HG03469 (cell line): Measurements from ENCODE around the gene LSAMP.
A peak's percentile ranks its signal among the peaks of the same experiment; 100 is the strongest.
"Not testable (repeated sequence)": the region's sequence is repeated elsewhere in the genome, so short reads cannot be mapped to it uniquely, and the experiment has no call there.

Experiments used
- ATAC-seq: cut with Tn5 transposase; IDR thresholded peaks from one replicate; pipeline ENCODE4 v1.9.1; 2021; ENCODE audit warnings: mild to moderate bottlenecking, moderate library complexity, moderate number of reproducible peaks; ENCODE audit not compliant: unreplicated experiment

LSAMP gene

DNA sequence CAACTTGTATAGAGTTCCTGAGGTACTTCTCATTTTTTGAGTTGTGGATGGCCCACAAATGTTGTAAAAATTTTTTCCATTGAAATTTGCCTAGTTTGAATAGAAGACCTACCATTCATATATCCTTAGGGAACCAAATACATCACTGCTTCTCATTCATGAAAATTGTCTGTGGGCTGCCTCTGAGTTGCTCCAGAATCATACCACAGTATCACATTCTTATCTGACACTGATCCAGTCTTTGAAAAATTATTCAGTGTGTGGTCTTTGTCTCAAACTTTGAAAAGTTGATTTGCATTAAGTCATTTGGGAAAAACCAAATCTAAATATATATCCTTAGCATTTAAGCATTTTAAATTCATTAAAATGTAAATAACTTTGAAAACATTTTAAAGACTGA is 321.1 kb downstream of the LSAMP start:
- ATAC-seq = no peak

DNA sequence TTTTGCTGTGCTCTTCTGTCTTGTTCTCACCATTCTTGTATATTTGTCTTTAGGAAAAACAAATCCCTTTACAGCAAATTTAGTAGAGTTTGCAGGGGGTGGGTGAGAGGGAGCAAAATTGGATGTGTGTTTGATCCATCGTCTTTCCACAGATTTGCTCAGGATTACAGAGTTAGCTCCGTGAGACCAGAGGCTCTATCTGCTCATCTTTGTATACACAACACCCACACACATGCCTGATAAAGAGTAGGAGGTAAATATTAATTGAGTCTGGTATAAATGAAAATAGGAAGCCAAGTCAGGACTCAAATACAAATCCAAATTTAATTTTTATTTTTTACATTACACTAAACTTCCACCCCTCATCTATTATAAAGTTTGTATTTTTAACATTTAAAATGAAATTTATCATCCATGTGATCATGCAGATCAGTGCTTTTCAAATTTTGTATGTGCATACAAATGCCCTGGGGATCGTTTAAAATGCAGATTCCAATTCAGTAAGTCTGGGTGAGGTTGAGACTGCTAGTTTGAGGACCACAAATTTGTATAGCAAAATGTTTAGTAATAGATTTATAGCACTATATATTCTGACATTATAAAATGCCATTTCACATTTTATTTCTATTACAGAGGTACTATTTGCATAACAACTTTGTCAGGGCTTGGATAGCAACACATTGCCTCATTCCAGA is 326.7 kb downstream of the LSAMP start:
- no peak for ATAC-seq

DNA sequence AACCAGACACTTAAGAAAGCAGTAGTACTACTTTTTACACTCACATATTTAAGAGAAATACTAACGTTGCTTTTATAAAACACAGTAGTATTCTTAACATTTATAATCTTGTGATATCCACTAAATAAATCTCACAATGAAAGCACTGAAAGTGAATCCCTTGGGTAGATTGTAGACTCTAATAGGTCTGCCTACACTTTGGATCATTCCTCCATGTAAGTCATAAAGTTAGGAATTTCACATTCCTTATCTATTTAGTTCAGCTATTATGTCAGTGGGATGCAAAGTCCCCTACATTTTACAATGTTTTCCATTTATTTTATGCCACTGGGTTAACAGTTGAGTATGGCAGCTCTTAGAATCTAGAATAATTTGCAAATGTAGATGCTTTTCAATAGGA is 330.7 kb downstream of the LSAMP start:
- no peak for ATAC-seq

DNA sequence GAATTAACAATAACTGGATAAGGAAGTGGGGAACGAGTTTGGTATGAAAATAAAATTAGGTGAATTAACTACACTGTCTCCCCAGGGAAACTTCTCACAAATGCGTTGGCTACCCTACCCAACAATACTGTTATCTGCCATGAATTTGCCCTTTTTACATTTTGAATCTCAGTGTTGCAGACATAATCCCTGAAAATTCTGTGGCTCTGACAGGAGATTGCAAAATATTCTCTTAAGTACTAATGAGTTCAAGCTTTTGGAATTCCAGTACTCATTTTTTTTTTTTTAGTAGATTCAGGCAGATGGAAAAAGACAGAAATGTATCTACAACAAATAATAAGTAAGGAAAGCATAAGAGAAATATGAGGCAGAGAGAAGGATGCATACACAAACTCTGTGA is 332.6 kb downstream of the LSAMP start:
- no peak for ATAC-seq

DNA sequence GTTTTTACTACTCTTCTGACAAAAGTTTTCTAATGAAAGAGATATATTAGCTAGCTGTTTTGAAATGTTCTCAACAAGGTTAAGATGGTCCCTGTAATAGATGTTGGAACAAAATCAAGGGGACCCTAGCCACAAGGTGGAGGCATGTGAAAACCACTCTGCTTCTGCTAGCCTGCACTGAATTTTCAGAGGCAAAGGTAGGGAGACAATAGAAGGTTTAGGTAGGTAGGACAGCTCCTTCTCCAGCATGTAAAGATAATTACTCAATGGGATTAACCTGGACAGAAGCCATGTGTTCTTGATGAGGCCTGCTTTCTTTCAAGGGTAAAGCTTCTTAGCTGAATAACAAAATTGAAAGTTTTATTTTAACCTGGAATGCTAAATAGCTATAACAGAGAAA is 333.5 kb downstream of the LSAMP start:
- ATAC-seq = no peak

DNA sequence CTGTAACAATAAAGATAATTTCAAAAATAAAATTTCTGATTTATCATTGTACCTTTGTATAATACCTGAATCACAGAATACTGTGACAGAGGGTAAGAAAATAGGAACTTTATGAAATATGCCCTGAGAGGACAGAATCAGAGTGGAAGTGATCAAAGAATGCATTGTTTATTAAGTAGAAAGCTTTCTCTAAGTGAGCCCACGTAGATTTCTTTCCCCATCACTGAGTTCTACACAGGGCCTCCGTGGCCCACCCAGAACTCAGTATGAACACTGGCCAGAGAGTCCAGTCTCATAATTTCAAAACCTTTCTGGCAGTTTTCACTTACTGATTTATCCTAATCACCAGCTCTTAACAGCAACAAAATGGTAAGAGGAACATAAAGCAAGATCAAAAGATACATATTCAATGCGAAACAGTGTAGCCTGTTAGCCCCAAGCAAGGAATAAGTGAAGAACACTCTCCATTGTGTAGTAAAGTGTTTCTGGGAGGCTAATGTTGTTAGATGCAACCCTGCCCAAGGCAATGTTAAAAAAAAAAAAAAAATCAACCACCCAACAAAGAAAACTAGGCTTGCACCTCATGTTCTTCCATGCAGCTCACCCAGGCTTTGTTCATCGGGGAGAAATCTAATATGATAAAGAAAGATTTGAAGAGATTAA is 341.3 kb downstream of the LSAMP start:
- no peak for ATAC-seq

DNA sequence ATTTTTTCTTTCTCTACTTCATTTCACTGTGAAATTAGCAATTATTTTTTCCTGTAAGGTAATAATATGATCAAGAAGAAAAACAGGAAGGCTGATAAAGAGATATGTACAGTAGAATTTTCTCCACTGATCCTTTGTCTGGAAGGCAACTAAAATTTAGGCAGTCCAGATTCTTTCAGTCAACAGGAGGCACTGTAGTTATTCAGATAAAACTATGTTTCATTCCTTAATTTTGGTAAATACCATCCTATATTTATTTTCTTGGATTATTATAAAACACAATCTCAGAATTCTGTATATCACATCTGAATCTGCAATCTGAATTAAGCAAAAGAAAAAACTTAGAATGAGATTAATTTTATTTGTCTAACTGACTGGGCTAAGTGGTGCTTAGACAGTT is 343.2 kb downstream of the LSAMP start:
- no peak for ATAC-seq

DNA sequence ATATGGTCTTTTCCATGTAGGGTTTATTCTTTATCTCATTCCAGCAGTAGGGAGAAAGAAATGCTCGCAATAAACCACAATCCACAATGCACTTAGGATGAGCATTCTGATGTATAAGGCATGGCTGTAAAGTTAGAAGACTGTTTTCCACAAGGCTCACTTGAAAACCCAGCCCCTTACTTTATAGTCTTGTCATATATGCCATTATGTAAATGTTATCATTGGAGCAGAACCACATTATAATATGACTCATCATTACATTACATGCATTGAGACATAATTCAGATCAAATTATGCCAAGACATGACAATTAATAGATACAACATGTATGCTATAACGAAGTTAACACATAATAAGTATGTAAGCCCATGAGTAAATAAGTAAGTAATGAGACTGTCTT is 348.1 kb downstream of the LSAMP start:
- ATAC-seq = no peak

DNA sequence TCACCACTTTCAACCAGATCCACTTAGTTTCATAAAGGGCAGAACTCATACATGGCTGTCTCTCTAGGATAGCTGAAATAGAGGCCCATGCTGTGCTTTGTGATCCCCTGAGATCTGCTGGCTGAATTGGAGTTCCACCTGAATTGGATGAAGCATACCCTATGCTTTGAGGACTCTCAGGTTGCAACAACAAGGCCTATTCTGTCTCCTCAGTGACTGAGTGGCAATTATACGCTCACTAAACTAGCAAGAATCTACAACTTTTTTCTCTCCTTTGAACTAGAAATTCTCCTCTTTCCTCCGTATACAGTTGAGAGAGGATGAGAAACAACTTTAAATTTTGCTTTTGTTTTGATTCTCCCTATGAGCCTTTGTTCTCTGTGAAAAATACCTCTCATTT is 348.7 kb downstream of the LSAMP start:
- no peak for ATAC-seq

DNA sequence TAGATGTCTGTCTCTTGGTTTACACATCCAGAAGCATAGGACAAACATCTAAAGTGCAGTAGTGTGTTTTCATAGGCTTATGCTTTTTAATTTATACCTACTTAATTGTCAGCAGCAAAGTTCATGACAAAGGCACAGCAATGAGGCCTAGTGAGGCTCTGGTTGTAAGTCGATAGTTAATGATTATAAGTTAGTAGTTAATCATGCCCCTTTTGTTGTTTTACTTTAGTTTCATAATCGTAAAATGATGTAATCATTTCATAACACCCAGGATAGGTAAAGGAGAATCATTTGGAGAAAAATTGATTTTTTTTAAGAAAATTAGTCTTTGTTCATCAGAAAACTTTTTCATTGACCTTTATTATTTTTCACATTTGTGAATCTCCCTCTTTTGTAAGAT is 351.9 kb downstream of the LSAMP start:
- ATAC-seq = no peak

DNA sequence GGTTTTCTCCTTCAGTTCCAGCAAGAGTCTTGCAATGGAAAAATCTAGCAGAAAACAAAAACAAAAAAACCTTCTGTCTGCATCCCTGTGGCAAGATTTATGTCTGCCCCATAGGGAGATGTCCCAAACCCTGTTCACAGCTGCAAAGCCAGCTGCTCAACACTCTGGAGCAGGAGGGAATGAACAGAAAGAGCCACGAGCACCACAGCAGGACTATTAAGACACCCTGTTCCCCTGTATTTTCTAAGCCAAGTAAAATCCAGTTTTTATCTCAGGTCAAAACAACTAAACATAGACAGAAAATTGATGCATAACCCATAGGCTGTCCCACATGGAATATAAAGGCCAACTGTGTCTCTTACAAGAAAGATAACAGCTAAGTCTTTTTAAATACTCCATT is 357.9 kb downstream of the LSAMP start:
- ATAC-seq = no peak

DNA sequence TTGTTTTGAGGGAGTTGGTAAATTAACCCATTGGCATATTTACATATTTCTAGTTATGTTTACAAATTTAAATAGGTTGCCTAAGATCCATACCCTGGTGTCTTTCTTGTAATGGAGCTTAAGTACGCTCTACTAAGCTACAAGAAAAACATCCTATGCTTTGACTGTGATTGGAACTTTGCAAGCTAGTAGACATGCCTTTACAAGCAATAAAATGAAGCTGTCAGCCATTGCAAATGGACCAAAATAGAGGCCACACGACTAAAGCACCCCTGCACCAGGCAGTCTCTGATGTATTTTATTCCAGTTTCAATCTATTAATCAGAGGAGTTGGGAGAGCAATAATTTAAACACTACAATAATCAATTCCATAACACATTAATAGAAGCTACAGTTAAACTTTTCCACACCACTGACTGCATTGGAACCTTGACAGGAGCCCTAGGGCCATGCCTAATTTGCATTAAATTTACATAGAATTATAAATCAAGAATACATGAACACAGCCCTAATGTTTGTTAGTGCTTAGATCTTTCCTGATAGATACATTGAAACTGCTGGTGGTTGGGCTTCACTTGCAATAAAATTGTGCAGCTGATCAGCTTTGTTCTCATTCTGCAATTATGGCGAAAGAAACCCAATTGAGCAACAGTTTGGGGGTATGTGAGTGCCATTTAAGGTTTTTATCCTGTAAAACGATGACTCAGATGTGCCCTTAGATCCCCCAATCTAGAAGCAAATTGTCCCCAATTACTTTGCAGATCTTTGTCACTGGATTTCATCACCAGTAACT is 360.1 kb downstream of the LSAMP start:
- ATAC-seq = no peak

DNA sequence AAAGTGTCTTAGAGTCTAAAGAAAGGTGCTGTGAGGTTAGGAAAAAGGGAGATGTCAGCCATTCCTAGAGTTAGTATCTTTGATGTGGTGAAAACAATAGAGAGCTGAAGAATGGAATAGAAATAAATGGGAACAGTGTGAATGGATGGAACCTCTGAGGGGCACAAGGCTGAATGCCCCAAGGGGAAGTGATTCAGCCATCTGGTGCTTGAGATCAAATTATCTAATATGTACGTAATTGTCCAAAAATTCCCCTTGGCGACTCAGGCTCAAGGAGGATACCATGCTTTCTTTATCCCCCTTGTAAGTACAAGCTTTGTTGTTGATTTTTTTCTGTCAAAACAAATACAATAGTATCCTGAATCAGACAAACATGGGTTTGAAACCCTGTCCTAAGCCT is 361.6 kb downstream of the LSAMP start:
- ATAC-seq = no peak

DNA sequence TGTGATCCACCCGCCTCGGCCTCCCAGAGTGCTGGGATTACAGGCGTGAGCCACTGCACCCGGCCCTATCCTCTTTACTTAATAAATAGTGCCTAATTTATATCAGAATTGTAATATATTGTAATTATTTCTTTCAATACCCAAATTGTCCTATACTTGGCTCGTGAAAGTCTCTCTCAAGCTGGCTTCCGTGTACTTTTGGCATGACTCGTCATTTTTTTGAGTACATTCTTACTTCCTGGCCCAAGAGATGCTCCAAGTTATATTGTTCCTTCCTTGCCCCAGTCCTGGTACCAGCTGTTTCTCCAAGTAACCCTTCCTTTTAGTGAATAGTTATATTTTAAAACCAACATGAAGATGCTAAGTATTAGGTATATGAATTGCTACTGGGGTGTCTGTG is 366.7 kb downstream of the LSAMP start:
- ATAC-seq = no peak

DNA sequence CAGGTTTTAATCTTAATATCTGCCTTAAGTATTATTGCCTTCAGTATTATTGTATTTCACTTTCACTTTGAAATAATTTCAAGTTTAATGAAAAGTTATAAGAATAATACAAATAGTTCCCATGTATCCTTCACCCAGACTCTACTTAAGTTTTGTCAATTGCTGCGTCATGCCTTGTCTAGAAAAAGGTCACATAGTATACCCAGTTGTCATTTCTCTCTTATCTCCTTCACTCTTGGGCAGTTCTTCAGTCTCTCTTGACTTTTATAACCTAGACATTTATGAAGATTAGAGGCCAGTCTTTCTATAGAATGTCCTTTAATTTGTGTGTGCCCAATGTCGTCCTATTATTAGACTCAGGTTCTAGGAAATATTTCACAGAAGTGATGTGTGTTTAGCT is 367.7 kb downstream of the LSAMP start:
- ATAC-seq = no peak

DNA sequence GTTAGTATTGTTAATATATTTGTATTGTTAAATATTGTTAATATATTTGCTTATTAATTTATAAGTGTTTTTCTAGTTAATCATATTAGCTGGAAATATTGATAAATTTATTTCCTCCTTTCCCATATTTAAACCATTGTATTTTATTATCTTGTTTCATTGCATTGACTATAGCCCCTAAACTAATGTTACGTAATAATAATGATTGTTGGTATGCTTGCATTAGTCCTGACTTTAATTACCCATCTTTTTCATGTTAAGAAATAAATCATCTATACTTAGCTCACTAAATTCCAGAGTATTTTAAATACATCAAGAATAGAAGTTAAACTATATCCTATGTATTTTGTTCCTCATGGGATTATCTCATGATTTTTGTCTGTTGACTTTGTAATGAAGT is 368.2 kb downstream of the LSAMP start:
- ATAC-seq = no peak

DNA sequence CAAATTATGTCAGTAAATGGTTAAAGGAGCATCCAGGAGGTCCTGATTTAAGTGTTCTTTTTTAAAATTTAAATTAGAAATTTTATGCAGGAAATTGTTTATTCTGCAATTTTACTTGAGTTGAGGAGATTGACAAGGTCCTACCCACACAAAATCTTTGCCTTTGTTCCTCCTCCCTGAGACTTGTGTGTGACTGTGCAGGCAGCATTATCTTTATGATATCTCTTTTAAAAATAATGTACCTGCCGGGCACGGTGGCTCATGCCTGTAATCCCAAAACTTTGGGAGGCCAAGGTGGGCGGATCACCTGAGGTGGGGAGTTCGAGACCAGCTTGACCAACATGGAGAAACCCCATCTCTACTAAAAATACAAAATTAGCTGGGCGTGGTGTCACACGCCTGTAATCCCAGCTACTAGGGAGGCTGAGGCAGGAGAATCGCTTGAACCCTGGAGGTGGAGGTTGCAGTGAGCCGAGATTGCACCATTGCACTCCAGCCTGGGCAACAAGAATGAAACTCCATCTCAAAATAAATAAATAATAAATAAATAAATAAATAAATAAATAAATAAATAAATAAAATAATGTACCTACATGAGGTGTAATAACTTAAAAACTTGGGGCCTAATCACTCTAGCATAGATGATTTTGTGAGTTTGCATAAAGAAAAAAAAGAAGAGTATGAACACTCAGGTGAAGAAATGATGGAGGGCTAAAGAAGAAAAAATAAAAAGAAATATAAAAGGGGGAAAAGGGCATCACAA is 374.6 kb downstream of the LSAMP start:
- not testable (repeated sequence) for ATAC-seq

DNA sequence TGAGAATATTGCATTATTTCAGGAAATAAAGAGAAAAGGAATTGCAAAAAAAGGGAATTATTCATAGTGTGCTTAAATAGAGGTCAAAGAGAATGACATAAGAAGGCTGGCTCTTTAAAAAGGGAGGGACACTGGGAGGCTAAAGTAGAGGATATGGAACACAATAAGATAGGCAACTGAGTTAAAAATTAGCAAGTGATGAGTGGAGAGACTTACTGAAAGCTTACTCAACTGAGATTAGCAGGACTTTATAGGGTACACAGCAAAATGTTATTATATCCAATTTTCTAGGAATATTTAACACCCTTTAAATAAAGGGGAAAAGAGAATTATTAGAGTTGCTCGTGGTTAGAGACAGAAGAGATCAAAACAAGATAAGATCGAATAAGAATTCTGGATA is 375.2 kb downstream of the LSAMP start:
- ATAC-seq = no peak

DNA sequence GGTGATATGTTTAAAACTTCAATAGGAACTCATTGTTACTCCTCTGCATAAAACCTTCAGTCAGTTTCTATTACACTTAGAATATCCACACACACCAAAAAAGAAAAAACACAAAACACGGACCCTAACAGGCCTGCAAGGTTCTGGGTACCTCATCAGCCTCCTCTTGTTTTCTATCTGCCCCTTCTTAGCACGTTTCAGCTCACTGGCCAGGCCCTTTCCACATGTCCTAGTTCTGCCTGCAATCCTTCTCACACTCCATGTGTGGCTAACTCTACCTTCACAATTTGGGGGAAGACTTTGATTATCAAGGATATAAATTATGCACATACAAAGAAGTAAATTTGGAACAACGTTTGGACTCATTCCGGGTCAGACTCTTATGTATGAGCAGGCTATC is 376.3 kb downstream of the LSAMP start:
- ATAC-seq = no peak

DNA sequence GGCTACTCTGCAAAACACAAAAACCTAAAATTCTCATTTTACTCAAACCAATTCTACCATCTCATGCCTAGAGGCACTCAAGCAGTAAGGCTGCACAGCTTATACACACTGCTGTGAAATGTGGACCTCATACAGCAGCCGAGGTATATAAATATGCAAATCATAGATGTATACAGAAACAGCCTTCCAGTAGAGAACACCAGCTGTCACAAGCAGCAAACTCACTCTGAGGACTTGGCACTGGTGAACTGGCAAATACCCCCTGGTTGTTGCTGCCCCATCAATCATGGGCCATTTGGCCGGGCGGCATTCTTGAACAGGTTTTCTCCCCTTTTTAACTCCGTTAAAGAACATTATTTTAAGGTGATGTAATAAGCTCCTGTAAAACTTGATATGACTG is 378.0 kb downstream of the LSAMP start:
- peak; percentile 99 for ATAC-seq

DNA sequence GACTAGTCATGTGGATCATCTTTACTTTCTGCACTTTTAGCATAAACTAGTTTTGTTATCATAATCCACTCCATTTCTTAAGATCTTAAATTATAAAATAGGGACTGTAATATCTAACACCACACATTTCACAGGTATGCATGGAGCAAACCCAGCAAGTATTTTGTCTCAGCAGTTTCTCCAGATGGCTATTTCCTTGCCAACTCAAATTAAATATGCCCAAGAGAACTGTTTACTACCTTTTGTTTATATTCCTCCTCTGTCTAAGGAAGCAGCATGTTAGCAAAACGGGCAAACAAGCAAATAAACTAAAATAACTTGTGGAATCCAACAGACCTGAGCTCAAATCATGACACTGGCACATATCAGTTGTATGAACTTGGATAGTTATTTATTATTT is 379.8 kb downstream of the LSAMP start:
- no peak for ATAC-seq
